GM12874 (cell line): Measurements from ENCODE around the gene NCOA6.

Experiments used
- TF ChIP-seq, protein P1 (sequence below): IDR thresholded peaks from 2 replicates; pipeline ENCODE4 v1.5.1; 2011; ENCODE audit warnings: low read depth, mild to moderate bottlenecking, control low read depth, low read length, moderate library complexity; ENCODE audit not compliant: insufficient read depth

Gene NCOA6

GRCh38 chr20:34712525-34713192 is 112.8 kb downstream of the NCOA6 start:
- TF ChIP-seq, protein P1, sequence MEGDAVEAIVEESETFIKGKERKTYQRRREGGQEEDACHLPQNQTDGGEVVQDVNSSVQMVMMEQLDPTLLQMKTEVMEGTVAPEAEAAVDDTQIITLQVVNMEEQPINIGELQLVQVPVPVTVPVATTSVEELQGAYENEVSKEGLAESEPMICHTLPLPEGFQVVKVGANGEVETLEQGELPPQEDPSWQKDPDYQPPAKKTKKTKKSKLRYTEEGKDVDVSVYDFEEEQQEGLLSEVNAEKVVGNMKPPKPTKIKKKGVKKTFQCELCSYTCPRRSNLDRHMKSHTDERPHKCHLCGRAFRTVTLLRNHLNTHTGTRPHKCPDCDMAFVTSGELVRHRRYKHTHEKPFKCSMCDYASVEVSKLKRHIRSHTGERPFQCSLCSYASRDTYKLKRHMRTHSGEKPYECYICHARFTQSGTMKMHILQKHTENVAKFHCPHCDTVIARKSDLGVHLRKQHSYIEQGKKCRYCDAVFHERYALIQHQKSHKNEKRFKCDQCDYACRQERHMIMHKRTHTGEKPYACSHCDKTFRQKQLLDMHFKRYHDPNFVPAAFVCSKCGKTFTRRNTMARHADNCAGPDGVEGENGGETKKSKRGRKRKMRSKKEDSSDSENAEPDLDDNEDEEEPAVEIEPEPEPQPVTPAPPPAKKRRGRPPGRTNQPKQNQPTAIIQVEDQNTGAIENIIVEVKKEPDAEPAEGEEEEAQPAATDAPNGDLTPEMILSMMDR = no peak

GRCh38 chr20:34711813-34712430 is 113.5 kb downstream of the NCOA6 start:
- TF ChIP-seq, protein P1 = no peak

GRCh38 chr20:34710861-34711574 is 114.4 kb downstream of the NCOA6 start:
- TF ChIP-seq, protein P1 = no peak

GRCh38 chr20:34710568-34710839 is 114.9 kb downstream of the NCOA6 start:
- TF ChIP-seq, protein P1 = no peak

DNA sequence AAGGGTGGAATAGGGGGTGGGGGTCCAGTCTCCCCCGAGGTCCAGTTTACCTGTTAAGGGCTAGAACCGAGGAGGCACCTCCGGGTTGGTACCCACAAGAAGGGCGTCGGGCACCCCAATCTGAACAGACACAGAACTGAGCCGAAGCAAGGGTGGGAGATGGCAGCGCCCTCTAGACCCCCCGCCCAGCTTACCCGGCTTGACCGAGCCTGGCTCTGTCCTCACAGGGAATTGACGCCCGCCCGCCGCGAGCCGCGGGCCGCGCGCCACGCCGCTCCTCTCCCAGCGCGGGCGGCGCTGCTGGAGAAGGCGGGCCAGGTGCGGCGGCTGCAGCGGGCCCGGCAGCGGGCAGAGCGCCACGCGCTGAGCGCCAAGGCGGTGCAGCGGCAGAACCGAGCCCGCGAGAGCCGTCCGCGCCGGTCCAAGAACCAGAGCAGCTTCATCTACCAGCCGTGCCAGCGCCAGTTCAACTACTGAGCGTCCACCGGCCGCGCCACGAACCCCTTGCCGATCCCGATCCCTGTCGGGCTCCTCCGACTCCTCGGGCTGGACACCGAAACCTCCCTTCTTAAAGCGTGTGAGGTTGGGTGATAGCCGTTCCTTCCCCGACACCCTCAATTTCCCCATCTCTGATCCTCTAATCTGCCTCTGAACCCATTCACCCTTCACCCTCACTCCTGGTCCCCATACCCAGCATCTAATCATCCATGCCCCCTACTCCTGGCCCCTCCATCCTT is 115.5 kb downstream of the NCOA6 start:
- TF ChIP-seq, protein P1 = peak; percentile 66

DNA sequence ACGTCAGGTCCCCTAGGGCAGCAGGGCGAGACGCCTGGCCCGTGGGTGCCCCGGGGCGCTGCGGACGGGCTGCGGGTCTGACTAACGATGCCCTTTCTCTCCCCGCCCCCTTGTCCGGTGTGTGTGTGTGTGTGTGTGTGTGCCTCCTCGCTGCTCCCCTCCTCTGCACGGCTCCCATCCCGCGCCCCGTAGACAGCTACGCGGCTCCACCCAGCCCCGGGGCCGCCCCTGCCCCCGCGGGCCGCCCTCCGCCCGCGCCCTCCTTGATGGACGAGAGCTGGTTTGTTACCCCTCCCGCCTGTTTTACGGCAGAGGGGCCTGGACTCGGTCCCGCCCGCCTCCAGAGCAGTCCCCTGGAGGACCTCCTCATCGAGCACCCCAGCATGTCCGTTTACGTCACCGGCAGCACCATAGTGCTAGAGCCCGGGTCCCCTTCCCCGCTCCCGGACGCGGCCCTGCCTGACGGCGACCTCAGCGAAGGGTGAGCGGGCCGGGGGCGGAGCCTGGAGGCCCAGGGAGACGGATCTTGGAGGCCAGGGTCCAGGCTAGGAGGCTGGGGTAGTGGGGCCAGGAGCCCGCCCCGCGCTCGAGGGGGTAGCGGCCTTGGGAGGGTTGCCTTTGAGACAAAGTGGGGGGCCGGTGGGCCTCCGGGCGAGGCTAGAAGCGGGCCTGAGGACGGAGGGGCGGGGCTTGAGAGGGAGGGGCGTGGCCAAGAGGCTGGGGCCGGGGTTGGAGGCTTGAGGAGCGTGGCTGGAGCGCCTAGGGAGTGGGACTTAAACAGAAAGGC is 116.2 kb downstream of the NCOA6 start:
- TF ChIP-seq, protein P1 = no peak
